ENCODE data around the gene DHRSX.
"Not testable (repeated sequence)": the region's sequence is repeated elsewhere in the genome, so short reads cannot be mapped to it uniquely, and the experiment has no call there.

Gene DHRSX

DNA sequence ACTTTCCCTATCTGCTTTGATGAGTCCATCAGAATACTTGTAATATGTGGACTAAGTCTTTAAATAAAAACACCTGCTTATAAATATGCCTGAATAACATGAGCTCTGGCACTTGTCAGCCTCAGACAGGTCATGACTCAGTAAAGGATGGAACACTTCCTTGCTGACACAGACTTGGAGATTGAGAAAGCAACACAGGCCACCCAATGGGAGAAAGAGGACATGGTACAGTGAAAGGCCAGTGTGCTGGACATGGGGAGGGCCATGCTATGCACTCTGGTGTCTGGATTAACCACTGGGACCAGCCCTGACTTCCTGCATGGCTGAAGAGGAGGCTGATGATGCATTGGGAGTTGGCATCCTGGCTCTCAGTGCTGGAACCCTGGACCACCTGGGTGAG lies 149.5 kb downstream of the DHRSX start:
- DNase-seq (ENCODE audit: low read depth in 2 of 2), result no peak

DNA sequence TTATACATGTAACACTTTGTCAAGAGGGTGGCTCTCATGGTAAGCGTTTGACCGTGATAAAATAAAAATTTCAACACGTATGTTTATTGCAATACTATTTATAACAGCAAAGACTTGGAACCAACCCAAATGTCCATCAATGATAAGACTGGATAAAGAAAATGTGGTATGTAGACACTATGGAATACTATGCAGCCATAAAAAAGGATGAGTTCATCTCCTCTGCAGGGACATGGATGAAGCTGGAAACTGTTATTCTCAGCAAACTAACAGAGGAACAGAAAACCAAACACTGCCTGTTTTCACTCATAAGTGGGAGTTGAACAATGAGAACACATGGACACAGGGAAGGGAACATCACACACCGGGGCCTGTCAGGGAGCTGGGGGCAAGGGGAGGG lies 150.1 kb downstream of the DHRSX start:
- not testable (repeated sequence) for DNase-seq (ENCODE audit: low read depth in 2 of 2)

- not testable (repeated sequence) for DNase-seq (ENCODE audit: low read depth in 2 of 2)
Observed at GRCh38 chrX:2350036-2350435, 150.7 kb downstream of the DHRSX start.

- DNase-seq (ENCODE audit: low read depth in 2 of 2), result no peak
Observed at GRCh38 chrX:2348211-2348610, 152.6 kb downstream of the DHRSX start.

GRCh38 chrX:2346158-2346557 lies 154.6 kb downstream of the DHRSX start:
- no peak for DNase-seq (ENCODE audit: low read depth in 2 of 2)

DNA sequence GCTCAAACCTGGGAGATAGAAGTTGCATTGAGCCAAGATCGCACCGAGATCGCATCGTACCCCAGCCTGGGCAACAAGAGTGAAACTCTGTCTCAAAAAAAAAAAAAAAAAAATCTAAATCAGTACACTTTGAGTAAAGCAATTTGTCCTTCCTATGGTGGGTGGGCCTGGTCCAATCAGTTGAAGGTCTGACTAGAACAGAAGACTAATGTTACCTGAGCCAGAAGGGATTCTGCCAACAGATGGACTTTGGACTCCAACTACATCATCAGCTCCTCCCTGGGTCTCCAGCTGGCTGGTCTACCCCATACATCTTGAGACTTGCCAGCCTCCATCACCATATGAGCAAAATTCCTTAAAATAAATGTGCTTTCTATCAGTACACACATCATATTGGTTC lies 155.2 kb downstream of the DHRSX start:
- DNase-seq (ENCODE audit: low read depth in 2 of 2), result no peak

DNA sequence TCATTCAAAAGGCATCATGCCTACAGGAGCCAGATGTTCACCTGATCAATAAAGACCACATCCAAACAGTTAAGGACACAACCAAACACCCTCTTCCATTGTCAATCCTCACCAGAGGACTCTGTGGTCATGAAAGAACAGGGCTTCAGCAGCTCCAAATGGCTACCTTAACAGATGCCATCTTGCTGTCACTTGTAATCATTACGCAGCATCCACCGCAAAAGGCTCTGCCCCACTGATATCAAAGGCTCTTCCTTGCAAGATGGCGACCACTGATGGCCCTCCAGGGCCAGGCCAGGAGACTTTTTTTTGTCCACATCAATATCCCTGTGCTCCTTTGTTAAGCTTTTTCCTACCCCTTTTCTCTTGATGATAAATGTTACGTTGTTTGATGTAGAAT lies 157.4 kb downstream of the DHRSX start:
- no peak for DNase-seq (ENCODE audit: low read depth in 2 of 2)

GRCh38 chrX:2342874-2343273 lies 157.9 kb downstream of the DHRSX start:
- DNase-seq (ENCODE audit: low read depth in 2 of 2), result no peak

- DNase-seq (ENCODE audit: low read depth in 2 of 2), result no peak
Observed at GRCh38 chrX:2342281-2342688, 158.5 kb downstream of the DHRSX start.

- DNase-seq (ENCODE audit: low read depth in 2 of 2), result no peak
Observed at GRCh38 chrX:2340991-2341390, 159.8 kb downstream of the DHRSX start.

GRCh38 chrX:2336181-2336580 lies 164.6 kb downstream of the DHRSX start:
- no peak for DNase-seq (ENCODE audit: low read depth in 2 of 2)

GRCh38 chrX:2334237-2334636 lies 166.5 kb downstream of the DHRSX start:
- DNase-seq (ENCODE audit: low read depth in 2 of 2), result no peak

DNA sequence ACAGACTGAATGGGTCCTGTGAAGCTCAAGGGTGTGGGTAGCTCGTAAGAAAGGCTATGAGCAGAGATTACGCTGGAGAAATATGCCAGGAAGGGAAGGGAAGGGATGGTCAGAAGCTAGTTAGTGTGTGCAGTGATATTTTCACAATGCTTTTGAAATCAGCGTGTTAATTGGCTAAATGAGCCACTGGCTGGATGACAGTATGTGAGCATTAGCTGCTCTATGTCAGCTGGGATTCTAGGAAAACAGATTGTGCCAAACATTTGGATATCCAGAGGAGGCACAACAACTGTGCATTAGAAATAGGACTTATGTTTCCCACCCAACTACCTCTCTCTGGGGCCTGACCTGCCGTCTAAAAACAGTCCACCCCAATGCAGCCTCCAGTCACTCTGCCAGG lies 168.5 kb downstream of the DHRSX start:
- no peak for DNase-seq (ENCODE audit: low read depth in 2 of 2)

GRCh38 chrX:2330910-2331309 lies 169.9 kb downstream of the DHRSX start:
- DNase-seq (ENCODE audit: low read depth in 2 of 2), result no peak

DNA sequence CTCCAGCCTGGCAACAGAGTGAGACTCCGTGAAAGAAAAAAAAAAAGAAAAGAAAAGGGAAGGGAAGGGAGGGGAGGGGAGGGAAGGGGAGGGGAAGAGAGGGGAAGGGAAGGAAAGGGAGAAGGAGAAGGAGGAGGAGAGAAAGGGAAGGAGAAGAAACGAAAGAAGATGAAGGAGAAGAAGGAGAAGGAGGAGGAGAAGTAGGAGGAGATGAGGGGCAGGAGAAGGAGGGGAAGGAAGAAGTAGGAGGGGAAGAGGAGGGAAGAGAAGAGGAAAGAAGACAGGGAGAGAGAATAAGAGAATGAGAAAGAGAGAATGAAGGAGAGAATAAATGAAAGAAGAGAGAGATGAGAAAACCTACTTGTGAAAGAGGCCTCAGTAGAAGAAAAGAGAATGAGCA lies 170.3 kb downstream of the DHRSX start:
- no peak for DNase-seq (ENCODE audit: low read depth in 2 of 2)

GRCh38 chrX:2327423-2327822 lies 173.4 kb downstream of the DHRSX start:
- no peak for DNase-seq (ENCODE audit: low read depth in 2 of 2)

DNA sequence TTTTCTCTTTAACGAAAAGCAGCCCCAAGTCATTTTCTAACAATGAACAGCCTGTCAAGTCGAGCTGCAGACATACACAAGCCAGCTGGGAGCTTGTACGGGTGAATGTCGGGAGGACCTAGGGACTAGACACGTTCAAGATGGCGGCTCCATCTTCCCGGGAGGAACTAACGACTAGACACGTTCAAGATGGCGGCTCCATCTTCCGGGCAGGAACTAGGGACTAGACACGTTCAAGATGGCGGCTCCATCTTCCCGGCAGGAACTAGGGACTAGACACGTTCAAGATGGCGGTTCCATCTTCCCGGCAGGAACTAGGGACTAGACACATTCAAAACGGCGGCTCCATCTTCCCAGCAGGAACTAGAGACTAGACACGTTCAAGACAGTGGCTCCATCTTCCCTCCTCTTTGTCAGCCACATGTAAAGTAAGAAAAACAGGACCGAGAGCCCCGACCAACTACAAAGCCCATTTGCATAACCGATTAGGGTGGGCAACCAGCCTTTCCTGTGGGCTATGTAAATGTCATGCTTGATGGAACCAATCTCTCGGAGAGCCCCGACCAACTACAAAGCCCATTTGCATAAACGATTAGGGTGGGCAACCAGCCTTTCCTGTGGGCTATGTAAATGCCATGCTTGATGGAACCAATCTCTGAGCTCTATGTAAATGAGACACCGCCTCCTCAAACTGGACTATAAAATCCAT lies 175.5 kb downstream of the DHRSX start:
- no peak for DNase-seq (ENCODE audit: low read depth in 2 of 2)

GRCh38 chrX:2324151-2324550 lies 176.6 kb downstream of the DHRSX start:
- DNase-seq (ENCODE audit: low read depth in 2 of 2), result no peak

GRCh38 chrX:2321411-2321810 lies 179.4 kb downstream of the DHRSX start:
- DNase-seq (ENCODE audit: low read depth in 2 of 2), result no peak

DNA sequence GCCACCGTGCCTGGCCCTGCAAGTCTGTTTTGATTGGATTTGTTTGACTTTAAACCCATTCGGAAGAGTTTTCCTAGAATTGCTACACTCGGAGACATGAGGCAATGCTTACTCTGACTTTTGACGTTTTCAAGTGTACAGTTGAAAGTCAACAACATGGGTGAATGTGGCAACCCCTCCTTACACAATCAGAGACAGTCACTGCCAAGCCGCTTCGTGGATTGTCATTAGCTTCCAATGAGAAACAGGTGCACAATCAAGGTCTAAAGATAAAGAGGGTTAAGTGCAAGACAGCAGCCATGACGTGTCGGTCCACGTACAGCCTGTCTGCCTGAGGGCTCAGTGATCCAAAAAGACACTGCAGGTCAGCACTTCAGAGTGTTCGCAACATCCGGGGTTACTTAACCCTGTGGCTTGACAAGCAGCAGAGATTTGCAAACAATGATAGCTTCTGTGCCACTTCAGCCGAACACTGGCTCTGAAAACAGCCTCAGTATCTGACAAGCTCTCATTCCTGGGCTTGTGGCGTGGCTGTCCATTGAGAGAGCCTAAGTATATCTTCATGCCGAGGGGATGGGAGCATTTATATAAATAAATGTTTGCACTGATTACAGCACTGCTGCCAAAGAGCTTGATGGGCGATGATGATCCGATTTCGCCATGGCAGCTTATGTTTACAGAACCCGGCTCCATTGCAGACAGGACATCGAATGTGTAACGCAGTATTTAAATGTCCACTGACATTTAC lies 180.0 kb downstream of the DHRSX start:
- no peak for DNase-seq (ENCODE audit: low read depth in 2 of 2)

- no peak for DNase-seq (ENCODE audit: low read depth in 2 of 2)
Observed at GRCh38 chrX:2320089-2320488, 180.7 kb downstream of the DHRSX start.

- no peak for DNase-seq (ENCODE audit: low read depth in 2 of 2)
Observed at GRCh38 chrX:2318371-2318770, 182.4 kb downstream of the DHRSX start.

GRCh38 chrX:2317527-2318055 lies 183.2 kb downstream of the DHRSX start:
- DNase-seq (ENCODE audit: low read depth in 2 of 2), result no peak
